ENCODE measurements around the gene ZNF37A. TPM values are rescaled to one million over a fixed set of nuclear protein-coding genes. Genes with fewer than 3 reads are reported as not detected.

Gene ZNF37A
- total and polyA plus RNA-seq, 4 donors, result 3.5 to 11.5 (median 4.4) TPM

DNA sequence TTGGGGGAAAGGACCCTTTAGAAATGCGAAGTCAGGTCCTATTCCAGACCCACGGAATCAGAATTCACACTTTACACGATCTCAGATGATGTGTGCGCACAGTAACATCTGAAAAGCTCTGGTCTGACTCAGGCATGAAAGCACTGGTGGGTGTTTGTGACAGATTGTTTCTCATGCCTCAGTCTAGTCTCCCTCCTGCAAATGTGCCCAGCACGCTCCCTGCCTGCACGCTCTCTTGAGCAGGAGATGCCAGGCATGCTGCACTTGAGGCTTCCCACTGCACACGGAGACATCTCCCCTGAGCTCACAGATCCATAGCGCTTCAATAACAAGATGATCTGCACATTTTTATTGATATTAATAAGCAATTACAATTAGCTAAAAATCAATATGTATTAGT lies 23.6 kb upstream of the ZNF37A start:
- Histone ChIP-seq H3K27me3 (ENCODE audit: control insufficient read depth in 4 of 4, insufficient read depth in 4 of 4, low read length in 3 of 4) (no peaks in the 10 kb centered on the region), H3K9ac (ENCODE audit: low read depth in 1 of 2, low read length in 2 of 2) (no peak overlapping the region), H3K36me3 (ENCODE audit: control insufficient read depth in 4 of 4, insufficient read depth in 3 of 4, low read depth in 1 of 4, low read length in 3 of 4) (no peaks in the 10 kb centered on the region), H3K27ac (ENCODE audit: low read depth in 1 of 2, low read length in 2 of 2) (no peak overlapping the region), H3K4me3 (ENCODE audit: low read depth in 1 of 3, low read length in 3 of 3) (no peak overlapping the region), H3K9me3 (ENCODE audit: control insufficient read depth in 4 of 4, low read length in 3 of 4) (peaks cover 0 to 2% (median under 1%) of the 10 kb centered on the region in 4 donors), H3K4me1 (ENCODE audit: control insufficient read depth in 4 of 4, insufficient read depth in 4 of 4, low read length in 3 of 4) (no peaks in the 10 kb centered on the region)
- 88% methylated on average over 8 of the region's 8 CpGs for WGBS
- no peak for TF ChIP-seq HNF4A (conservative IDR thresholded peaks at IDR 0.05)
- TF ChIP-seq JUND (IDR thresholded peaks at IDR 0.05), result no peak
- no peak for TF ChIP-seq GABPA (IDR thresholded peaks at IDR 0.05 in 1 of 2, conservative IDR thresholded peaks at IDR 0.05 in 1 of 2)
- no peak for DNase-seq (ENCODE audit: low spot score)

DNA sequence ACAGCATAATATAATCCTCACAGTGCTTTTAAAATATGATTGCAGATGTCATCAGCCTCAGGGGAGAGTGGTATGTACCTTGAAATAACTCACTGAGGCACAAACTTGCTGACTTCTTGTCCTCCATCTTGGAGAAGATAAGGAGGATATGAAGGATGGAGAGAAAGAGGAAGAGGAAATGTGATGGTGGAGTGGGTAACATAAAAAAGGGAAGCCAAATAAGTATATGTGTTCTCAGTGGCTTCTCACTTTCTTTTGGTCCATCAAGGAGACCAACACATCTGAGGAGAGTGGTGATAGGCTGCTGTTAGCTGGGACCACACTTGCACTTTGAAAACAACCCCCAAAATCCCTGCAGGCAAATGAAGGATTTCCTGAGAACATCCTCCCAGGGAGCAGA lies 21.6 kb upstream of the ZNF37A start:
- H3K4me1 ChIP-seq (ENCODE audit: control insufficient read depth in 4 of 4, insufficient read depth in 4 of 4, low read length in 3 of 4), result no peaks in the 10 kb centered on the region
- no peak for DNase-seq (ENCODE audit: low spot score)
- H3K4me3 ChIP-seq (ENCODE audit: low read depth in 1 of 3, low read length in 3 of 3), result no peak overlapping the region
- TF ChIP-seq JUND (IDR thresholded peaks at IDR 0.05), result no peak
- no peak for TF ChIP-seq HNF4G (IDR thresholded peaks at IDR 0.05)
- no peak for TF ChIP-seq HNF4A (conservative IDR thresholded peaks at IDR 0.05)
- TF ChIP-seq, protein P1, sequence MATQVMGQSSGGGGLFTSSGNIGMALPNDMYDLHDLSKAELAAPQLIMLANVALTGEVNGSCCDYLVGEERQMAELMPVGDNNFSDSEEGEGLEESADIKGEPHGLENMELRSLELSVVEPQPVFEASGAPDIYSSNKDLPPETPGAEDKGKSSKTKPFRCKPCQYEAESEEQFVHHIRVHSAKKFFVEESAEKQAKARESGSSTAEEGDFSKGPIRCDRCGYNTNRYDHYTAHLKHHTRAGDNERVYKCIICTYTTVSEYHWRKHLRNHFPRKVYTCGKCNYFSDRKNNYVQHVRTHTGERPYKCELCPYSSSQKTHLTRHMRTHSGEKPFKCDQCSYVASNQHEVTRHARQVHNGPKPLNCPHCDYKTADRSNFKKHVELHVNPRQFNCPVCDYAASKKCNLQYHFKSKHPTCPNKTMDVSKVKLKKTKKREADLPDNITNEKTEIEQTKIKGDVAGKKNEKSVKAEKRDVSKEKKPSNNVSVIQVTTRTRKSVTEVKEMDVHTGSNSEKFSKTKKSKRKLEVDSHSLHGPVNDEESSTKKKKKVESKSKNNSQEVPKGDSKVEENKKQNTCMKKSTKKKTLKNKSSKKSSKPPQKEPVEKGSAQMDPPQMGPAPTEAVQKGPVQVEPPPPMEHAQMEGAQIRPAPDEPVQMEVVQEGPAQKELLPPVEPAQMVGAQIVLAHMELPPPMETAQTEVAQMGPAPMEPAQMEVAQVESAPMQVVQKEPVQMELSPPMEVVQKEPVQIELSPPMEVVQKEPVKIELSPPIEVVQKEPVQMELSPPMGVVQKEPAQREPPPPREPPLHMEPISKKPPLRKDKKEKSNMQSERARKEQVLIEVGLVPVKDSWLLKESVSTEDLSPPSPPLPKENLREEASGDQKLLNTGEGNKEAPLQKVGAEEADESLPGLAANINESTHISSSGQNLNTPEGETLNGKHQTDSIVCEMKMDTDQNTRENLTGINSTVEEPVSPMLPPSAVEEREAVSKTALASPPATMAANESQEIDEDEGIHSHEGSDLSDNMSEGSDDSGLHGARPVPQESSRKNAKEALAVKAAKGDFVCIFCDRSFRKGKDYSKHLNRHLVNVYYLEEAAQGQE (IDR thresholded peaks at IDR 0.05), result no peak
- TF ChIP-seq, protein P2, sequence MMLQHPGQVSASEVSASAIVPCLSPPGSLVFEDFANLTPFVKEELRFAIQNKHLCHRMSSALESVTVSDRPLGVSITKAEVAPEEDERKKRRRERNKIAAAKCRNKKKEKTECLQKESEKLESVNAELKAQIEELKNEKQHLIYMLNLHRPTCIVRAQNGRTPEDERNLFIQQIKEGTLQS (IDR thresholded peaks at IDR 0.05), result no peak
- TF ChIP-seq, protein P3, sequence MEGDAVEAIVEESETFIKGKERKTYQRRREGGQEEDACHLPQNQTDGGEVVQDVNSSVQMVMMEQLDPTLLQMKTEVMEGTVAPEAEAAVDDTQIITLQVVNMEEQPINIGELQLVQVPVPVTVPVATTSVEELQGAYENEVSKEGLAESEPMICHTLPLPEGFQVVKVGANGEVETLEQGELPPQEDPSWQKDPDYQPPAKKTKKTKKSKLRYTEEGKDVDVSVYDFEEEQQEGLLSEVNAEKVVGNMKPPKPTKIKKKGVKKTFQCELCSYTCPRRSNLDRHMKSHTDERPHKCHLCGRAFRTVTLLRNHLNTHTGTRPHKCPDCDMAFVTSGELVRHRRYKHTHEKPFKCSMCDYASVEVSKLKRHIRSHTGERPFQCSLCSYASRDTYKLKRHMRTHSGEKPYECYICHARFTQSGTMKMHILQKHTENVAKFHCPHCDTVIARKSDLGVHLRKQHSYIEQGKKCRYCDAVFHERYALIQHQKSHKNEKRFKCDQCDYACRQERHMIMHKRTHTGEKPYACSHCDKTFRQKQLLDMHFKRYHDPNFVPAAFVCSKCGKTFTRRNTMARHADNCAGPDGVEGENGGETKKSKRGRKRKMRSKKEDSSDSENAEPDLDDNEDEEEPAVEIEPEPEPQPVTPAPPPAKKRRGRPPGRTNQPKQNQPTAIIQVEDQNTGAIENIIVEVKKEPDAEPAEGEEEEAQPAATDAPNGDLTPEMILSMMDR (IDR thresholded peaks at IDR 0.05; ENCODE audit: low read depth, low read length, missing input control), result no peak
- TF ChIP-seq, protein P4, sequence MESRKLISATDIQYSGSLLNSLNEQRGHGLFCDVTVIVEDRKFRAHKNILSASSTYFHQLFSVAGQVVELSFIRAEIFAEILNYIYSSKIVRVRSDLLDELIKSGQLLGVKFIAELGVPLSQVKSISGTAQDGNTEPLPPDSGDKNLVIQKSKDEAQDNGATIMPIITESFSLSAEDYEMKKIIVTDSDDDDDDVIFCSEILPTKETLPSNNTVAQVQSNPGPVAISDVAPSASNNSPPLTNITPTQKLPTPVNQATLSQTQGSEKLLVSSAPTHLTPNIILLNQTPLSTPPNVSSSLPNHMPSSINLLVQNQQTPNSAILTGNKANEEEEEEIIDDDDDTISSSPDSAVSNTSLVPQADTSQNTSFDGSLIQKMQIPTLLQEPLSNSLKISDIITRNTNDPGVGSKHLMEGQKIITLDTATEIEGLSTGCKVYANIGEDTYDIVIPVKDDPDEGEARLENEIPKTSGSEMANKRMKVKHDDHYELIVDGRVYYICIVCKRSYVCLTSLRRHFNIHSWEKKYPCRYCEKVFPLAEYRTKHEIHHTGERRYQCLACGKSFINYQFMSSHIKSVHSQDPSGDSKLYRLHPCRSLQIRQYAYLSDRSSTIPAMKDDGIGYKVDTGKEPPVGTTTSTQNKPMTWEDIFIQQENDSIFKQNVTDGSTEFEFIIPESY (IDR thresholded peaks at IDR 0.05), result no peak
- TF ChIP-seq, protein P5, sequence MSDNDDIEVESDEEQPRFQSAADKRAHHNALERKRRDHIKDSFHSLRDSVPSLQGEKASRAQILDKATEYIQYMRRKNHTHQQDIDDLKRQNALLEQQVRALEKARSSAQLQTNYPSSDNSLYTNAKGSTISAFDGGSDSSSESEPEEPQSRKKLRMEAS (IDR thresholded peaks at IDR 0.05), result no peak
- TF ChIP-seq RXRA (IDR thresholded peaks at IDR 0.05), result no peak
- TF ChIP-seq GABPA (IDR thresholded peaks at IDR 0.05 in 1 of 2, conservative IDR thresholded peaks at IDR 0.05 in 1 of 2), result no peak
- no peak for TF ChIP-seq RAD21 (IDR thresholded peaks at IDR 0.05)
- no peak for TF ChIP-seq YY1 (IDR thresholded peaks at IDR 0.05)
- TF ChIP-seq TAF1 (conservative IDR thresholded peaks at IDR 0.05), result no peak
- no peak for TF ChIP-seq SP1 (IDR thresholded peaks at IDR 0.05)
- TF ChIP-seq FOXA1 (IDR thresholded peaks at IDR 0.05), result no peak
- H3K36me3 ChIP-seq (ENCODE audit: control insufficient read depth in 4 of 4, insufficient read depth in 3 of 4, low read depth in 1 of 4, low read length in 3 of 4), result no peaks in the 10 kb centered on the region
- no peaks in the 10 kb centered on the region for H3K27me3 ChIP-seq (ENCODE audit: control insufficient read depth in 4 of 4, insufficient read depth in 4 of 4, low read length in 3 of 4)
- H3K9ac ChIP-seq (ENCODE audit: low read depth in 1 of 2, low read length in 2 of 2), result no peak overlapping the region
- H3K9me3 ChIP-seq (ENCODE audit: control insufficient read depth in 4 of 4, low read length in 3 of 4), result peaks cover 0 to 6% (median 3%) of the 10 kb centered on the region in 4 donors
- no peak overlapping the region for H3K27ac ChIP-seq (ENCODE audit: low read depth in 1 of 2, low read length in 2 of 2)

All from liver (tissue), 9 donors.